Chondrocyte (in vitro differentiated cells): Measurements from ENCODE around the gene CX3CR1. TPM values are rescaled to one million over a fixed set of nuclear protein-coding genes. Genes with fewer than 3 reads are reported as not detected.

Experiments
- DNase-seq: peaks from one replicate; pipeline ENCODE4 v3.0.0; 2021; ENCODE audit warnings: mixed read lengths, low spot score
- H3K27ac Mint-ChIP-seq: one replicate; pipeline ENCODE4 v1.8.0; 2021; ENCODE audit warnings: mild to moderate bottlenecking, moderate library complexity, mixed read lengths; ENCODE audit not compliant: unreplicated experiment
- H3K27me3 Mint-ChIP-seq: 2 replicates; pipeline ENCODE4 v1.8.0; 2021; ENCODE audit warnings: low read depth, mixed read lengths
- H3K36me3 Mint-ChIP-seq: 2 replicates; pipeline ENCODE4 v1.8.0; 2021; ENCODE audit warnings: low read depth, mixed read lengths
- H3K4me1 Mint-ChIP-seq: 2 replicates; pipeline ENCODE4 v1.8.0; 2021; ENCODE audit warnings: low read depth, mild to moderate bottlenecking, mixed read lengths
- H3K4me3 Mint-ChIP-seq: one replicate; pipeline ENCODE4 v1.8.0; 2021; ENCODE audit warnings: mild to moderate bottlenecking, moderate library complexity, mixed read lengths; ENCODE audit not compliant: unreplicated experiment
- H3K9me3 Mint-ChIP-seq: 2 replicates; pipeline ENCODE4 v1.8.0; 2021; ENCODE audit warnings: low read depth, mixed read lengths
- CTCF ChIP-seq: fragments of 200-600 bp; sonication (generic); IDR thresholded peaks from 2 replicates; pipeline ENCODE4 v1.5.0; 2021; ENCODE audit warnings: antibody characterized with exemption, mild to moderate bottlenecking, moderate library complexity
- total RNA-seq: library from RNA; stranded (reverse); gene quantifications from 3 replicates; pipeline ENCODE4 v1.2.1, GENCODE V29; 2021

Gene CX3CR1
- total RNA-seq, 1 donor from 2014 or later: 0.12 TPM

DNA sequence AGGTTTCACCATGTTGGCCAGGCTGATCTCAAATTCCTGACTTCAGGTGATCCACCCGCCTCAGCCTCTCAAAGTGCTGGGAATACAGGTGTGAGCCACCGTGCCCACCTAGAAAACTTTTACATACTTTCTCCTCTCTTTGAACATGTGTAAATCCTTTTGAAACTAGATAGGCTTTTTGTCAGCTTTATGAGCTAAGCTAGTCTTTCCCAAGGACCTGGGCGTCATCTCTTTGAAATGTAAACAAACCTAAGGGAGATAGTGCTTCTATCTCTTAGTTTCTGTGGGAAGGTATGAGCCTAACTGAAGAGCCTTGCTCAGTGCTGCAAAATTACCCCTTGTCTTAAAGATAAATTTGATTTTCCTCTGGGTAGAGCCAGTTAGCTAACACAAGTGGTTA, 4.8 kb downstream of the CX3CR1 start:
- no peak for DNase-seq

GRCh38 chr3:39273119-39273518, 6.7 kb downstream of the CX3CR1 start:
- DNase-seq: no peak
- Mint-ChIP-seq H3K4me1 (peaks cover 2% of the 10 kb centered on the region), H3K9me3 (no peaks in the 10 kb centered on the region), H3K27ac (no peak overlapping the region), H3K4me3 (no peak overlapping the region), H3K27me3 (peaks cover 14% of the 10 kb centered on the region), H3K36me3 (no peaks in the 10 kb centered on the region)
- peak; percentile 35 for TF ChIP-seq CTCF

More for the DNA sequence above, 4.8 kb downstream of the CX3CR1 start:
- Mint-ChIP-seq H3K4me1 (peaks cover 15% of the 10 kb centered on the region), H3K27me3 (peaks cover 8% of the 10 kb centered on the region), H3K36me3 (no peaks in the 10 kb centered on the region), H3K4me3 (no peak overlapping the region), H3K9me3 (no peaks in the 10 kb centered on the region), H3K27ac (no peak overlapping the region)
- no peak for TF ChIP-seq CTCF

- no peak for TF ChIP-seq CTCF
- Mint-ChIP-seq H3K9me3 (no peaks in the 10 kb centered on the region), H3K4me3 (no peak overlapping the region), H3K27me3 (peaks cover 17% of the 10 kb centered on the region), H3K27ac (no peak overlapping the region), H3K36me3 (no peaks in the 10 kb centered on the region), H3K4me1 (no peaks in the 10 kb centered on the region)
- no peak for DNase-seq
These were observed 7.6 kb downstream of the CX3CR1 start for GRCh38 chr3:39272191-39272590.

DNA sequence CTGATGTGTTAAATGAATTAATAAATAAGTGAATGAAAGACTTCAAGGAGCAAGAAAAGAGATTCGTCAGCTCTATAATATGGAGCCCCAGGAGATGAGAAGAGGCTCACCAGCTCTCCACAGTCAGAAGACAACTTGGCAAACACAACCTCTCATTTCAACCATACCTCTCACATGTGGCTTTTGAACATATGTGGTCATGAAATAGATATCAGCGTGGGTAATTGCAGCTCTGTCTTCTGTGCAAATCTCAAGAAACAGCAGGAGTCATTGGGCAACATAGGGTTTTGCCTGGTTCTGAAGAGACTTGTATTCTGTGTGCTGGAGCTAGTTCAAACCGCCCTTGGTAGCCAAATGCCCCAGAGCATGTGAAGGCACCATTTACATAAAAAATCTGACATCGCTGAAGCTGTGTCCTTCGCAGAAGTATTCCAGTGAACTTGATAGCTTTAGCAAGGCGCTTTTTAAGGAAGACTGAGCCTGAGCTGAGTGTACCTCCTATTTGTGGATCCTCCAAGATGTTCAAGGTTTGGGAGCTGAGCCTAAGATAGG, 8.4 kb downstream of the CX3CR1 start:
- H3K4me3 Mint-ChIP-seq: no peak overlapping the region
- no peak overlapping the region for H3K27ac Mint-ChIP-seq
- peaks cover 17% of the 10 kb centered on the region for H3K27me3 Mint-ChIP-seq
- H3K36me3 Mint-ChIP-seq: no peaks in the 10 kb centered on the region
- H3K9me3 Mint-ChIP-seq: no peaks in the 10 kb centered on the region
- TF ChIP-seq CTCF: no peak
- no peaks in the 10 kb centered on the region for H3K4me1 Mint-ChIP-seq
- no peak for DNase-seq

- no peak for TF ChIP-seq CTCF
- Mint-ChIP-seq H3K36me3 (no peaks in the 10 kb centered on the region), H3K27ac (no peak overlapping the region), H3K4me1 (no peaks in the 10 kb centered on the region), H3K4me3 (no peak overlapping the region), H3K9me3 (no peaks in the 10 kb centered on the region), H3K27me3 (peaks cover 24% of the 10 kb centered on the region)
- no peak for DNase-seq
These were observed 10.3 kb downstream of the CX3CR1 start for GRCh38 chr3:39269528-39269927.
